ENCODE results near the gene TLR2.

GRCh38 chr4:153745651-153746050, 61.6 kb downstream of the TLR2 start:
- no peak for TF ChIP-seq CTCF (IDR thresholded peaks at IDR 0.05)
- no peak for TF ChIP-seq POLR2A (IDR thresholded peaks at IDR 0.05)
- no peak for TF ChIP-seq POLR2AphosphoS5 (IDR thresholded peaks at IDR 0.05; ENCODE audit: insufficient read depth in 1 of 2, low read depth in 1 of 2)

All from vagina (tissue), 2 donors.